ENCODE data around the gene SYNGR1. TPM values are rescaled to one million over a fixed set of nuclear protein-coding genes. Genes with fewer than 3 reads are reported as not detected.

The SYNGR1 gene
- total and polyA plus RNA-seq, 2 of the 8 experiments (the other 6 are each of a cell fraction or from before 2014, with no cell fraction given) = 32.5 to 84.7 TPM

DNA sequence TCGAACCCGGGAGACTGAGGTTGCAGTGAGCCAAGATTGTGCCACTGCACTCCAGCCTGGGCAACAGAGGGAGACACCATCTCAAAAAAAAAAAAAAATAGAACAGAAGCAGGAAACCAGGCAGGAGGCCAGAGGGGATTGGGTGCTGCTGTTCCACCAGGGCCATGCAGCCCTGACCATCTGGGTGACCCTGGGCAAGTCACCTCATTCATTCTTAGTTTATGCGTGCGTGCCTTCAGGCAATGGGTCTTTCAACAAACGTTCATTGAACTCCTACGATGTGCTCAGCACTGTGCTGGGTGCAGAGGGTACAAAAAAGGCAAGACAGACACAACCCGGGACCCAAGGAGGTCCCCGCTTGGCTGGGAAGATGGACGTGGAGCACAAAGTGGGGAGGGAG, 48.7 kb upstream of the SYNGR1 start:
- no peak overlapping the region; the same call in 1 of the 2 replicates for H4K8ac ChIP-seq (ENCODE audit: extremely low read depth, insufficient read depth, low read length)
- FAIRE-seq (no peak), DNase-seq (ENCODE audit: low read depth in 1 of 2, low spot score in 2 of 2) (no peak)
- no peak overlapping the region for H4K91ac ChIP-seq (replicated peaks; ENCODE audit: insufficient read length, low read length)
- no peaks in the 10 kb centered on the region for H3K23me2 ChIP-seq (ENCODE audit: low read depth, low read length)
- peak overlapping the region; percentile 87 for H3K4ac ChIP-seq (replicated peaks; ENCODE audit: insufficient read length, low read depth, low read length)
- no peak overlapping the region for H3K56ac ChIP-seq (replicated peaks; ENCODE audit: insufficient read length, low read depth, low read length)
- CTCF ChIA-PET (ENCODE audit: partially characterized antibody) = interaction anchor here (0.6 to 2.2 kb wide), 6 partner anchors 8 to 174 kb away, joined by 3 to 9 read pairs (median 6); no protein-coding TSS in a partner anchor
- H4K20me1 ChIP-seq (replicated peaks in 1 of 2; ENCODE audit: control insufficient read depth in 1 of 2, insufficient read depth in 2 of 2, low read length in 2 of 2) = no peaks in the 10 kb centered on the region
- no peaks in the 10 kb centered on the region for H3K27me3 ChIP-seq (replicated peaks in 1 of 4; ENCODE audit: control insufficient read depth in 3 of 4, extremely low read depth in 1 of 4, insufficient read depth in 3 of 4, low read length in 3 of 4)
- H2BK120ac ChIP-seq (replicated peaks; ENCODE audit: low read depth, low read length) = no peak overlapping the region
- no peaks in the 10 kb centered on the region for H3K79me1 ChIP-seq (ENCODE audit: low read depth, low read length)
- H4K5ac ChIP-seq (ENCODE audit: insufficient read length, low read depth, low read length) = no peak overlapping the region
- H3K14ac ChIP-seq (ENCODE audit: insufficient read length) = no peak overlapping the region
- 0 out of 2 replicates have a peak overlapping the region, but pooled peaks have one; percentile 19 for H2BK12ac ChIP-seq (ENCODE audit: low read depth, low read length)
- no peak overlapping the region for H3K4me3 ChIP-seq (ENCODE audit: extremely low read depth in 1 of 4, insufficient read depth in 2 of 4, low read depth in 3 of 4, low read length in 4 of 4)
- WGBS, 2 experiments (ENCODE audit: extremely low coverage in 1 of 2, insufficient coverage in 1 of 2, insufficient read length in 1 of 2, insufficient replicate concordance in 2 of 2, low coverage in 1 of 2, low lambda C conversion rate in 2 of 2, missing lambda C conversion rate in 1 of 2) = 95% methylated on average over 9 of the region's 9 CpGs; no CpG with 5 or more reads in 1 of the 2 experiments
- POLR2A ChIA-PET (ENCODE audit: partially characterized antibody) = interaction anchor here (1.5 to 37.3 kb wide), 2 partner anchors 16 to 127 kb away, joined by 4 to 692 read pairs; partner anchors contain the start of gene RPL3
- peaks cover 2 to 24% (median 7%) of the 10 kb centered on the region in 4 experiments for H3K4me1 ChIP-seq (replicated peaks in 1 of 4; ENCODE audit: control insufficient read depth in 3 of 4, insufficient read depth in 4 of 4, low read length in 3 of 4)
- H3K4me2 ChIP-seq (ENCODE audit: insufficient read depth in 1 of 2, low read depth in 2 of 2, low read length in 2 of 2) = no peak overlapping the region
- no peak overlapping the region for H2BK15ac ChIP-seq (ENCODE audit: low read length)
- 0 out of 2 replicates have a peak overlapping the region, but pooled peaks have one; percentile 71 for H2AK5ac ChIP-seq (ENCODE audit: low read depth, low read length)
- no peak overlapping the region for H3K9ac ChIP-seq (replicated peaks in 1 of 4; ENCODE audit: extremely low read depth in 1 of 4, low read depth in 3 of 4, low read length in 3 of 4)
- no peak overlapping the region for H2BK20ac ChIP-seq (ENCODE audit: low read length)
- no peak overlapping the region for H3K23ac ChIP-seq (ENCODE audit: insufficient read length)
- H3K18ac ChIP-seq (ENCODE audit: extremely low read depth, low read length) = no peak overlapping the region
- no peak overlapping the region for H2BK5ac ChIP-seq (ENCODE audit: low read depth, low read length)
- H3K79me2 ChIP-seq (ENCODE audit: control insufficient read depth in 1 of 2, insufficient read depth in 2 of 2, low read length in 2 of 2) = no peaks in the 10 kb centered on the region
- H3K36me3 ChIP-seq (ENCODE audit: control insufficient read depth in 2 of 4, insufficient read depth in 4 of 4, low read length in 3 of 4) = no peaks in the 10 kb centered on the region
- H3K27ac ChIP-seq (ENCODE audit: low read depth, low read length) = no peak overlapping the region
- no peak overlapping the region for H2AFZ ChIP-seq (ENCODE audit: low read length)
- peaks cover 0 to 3% of the 10 kb centered on the region in 2 experiments; a peak in 1 of 4 replicates for H3K9me3 ChIP-seq (ENCODE audit: insufficient read depth in 2 of 2, low read depth in 1 of 2, low read length in 1 of 2)
- TF ChIP-seq TAF1 (IDR thresholded peaks at IDR 0.05; ENCODE audit: low read depth, low read length) = no peak
- TF ChIP-seq ASH2L (IDR thresholded peaks at IDR 0.05; ENCODE audit: low read length) = no peak
- TF ChIP-seq CTBP2 (IDR thresholded peaks at IDR 0.05; ENCODE audit: borderline replicate concordance, insufficient read depth, insufficient read length, low read length) = no peak
- no peak for TF ChIP-seq CHD1 (IDR thresholded peaks at IDR 0.05; ENCODE audit: low read depth, low read length)
- no peak for TF ChIP-seq KDM4A (IDR thresholded peaks at IDR 0.05; ENCODE audit: low read depth, low read length, severe bottlenecking)
- TF ChIP-seq YY1 (IDR thresholded peaks at IDR 0.05; ENCODE audit: low read depth, low read length) = no peak
- no peak for TF ChIP-seq TCF12 (IDR thresholded peaks at IDR 0.05; ENCODE audit: low read depth, low read length)
- TF ChIP-seq, protein P1, sequence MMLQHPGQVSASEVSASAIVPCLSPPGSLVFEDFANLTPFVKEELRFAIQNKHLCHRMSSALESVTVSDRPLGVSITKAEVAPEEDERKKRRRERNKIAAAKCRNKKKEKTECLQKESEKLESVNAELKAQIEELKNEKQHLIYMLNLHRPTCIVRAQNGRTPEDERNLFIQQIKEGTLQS (IDR thresholded peaks at IDR 0.05; ENCODE audit: insufficient read depth, low read depth, low read length) = no peak
- TF ChIP-seq BCL11A (IDR thresholded peaks at IDR 0.05; ENCODE audit: low read depth in 2 of 2, low read length in 2 of 2) = no peak
- TF ChIP-seq CREB1 (IDR thresholded peaks at IDR 0.05) = no peak
- no peak for TF ChIP-seq RXRA (IDR thresholded peaks at IDR 0.05; ENCODE audit: insufficient read depth, low read depth, low read length)
- no peak for TF ChIP-seq HDAC2 (IDR thresholded peaks at IDR 0.05; ENCODE audit: borderline replicate concordance in 1 of 2, low read depth in 2 of 2, low read length in 2 of 2)
